Muscle of leg (tissue), 11 donors: Measurements from ENCODE around the gene AIP. TPM values are rescaled to one million over a fixed set of nuclear protein-coding genes. Genes with fewer than 3 reads are reported as not detected.
A peak's percentile ranks its signal among the peaks of the same experiment; 100 is the strongest.
"Not testable (repeated sequence)": the region's sequence is repeated elsewhere in the genome, so short reads cannot be mapped to it uniquely, and the experiment has no call there.

ENCODE experiments used
- DNase-seq: peaks from one replicate; pipeline ENCODE4 v3.0.0; 2013
- H3K27ac ChIP-seq: one replicate; pipeline ENCODE4 v1.5.1; 2013; ENCODE audit warnings: mild to moderate bottlenecking, low read length, control low read depth
- H3K27me3 ChIP-seq: one replicate; pipeline ENCODE4 v1.6.1; 2013; ENCODE audit warnings: low read length; ENCODE audit not compliant: control insufficient read depth, insufficient read depth
- H3K36me3 ChIP-seq: one replicate; pipeline ENCODE4 v1.6.1; 2013; ENCODE audit warnings: low read length; ENCODE audit not compliant: control insufficient read depth, insufficient read depth
- H3K4me1 ChIP-seq: one replicate; pipeline ENCODE4 v1.6.1; 2013; ENCODE audit warnings: low read length; ENCODE audit not compliant: control insufficient read depth, insufficient read depth
- H3K4me3 ChIP-seq: one replicate; pipeline ENCODE4 v1.5.1; 2013; ENCODE audit warnings: low read length, control low read depth
- H3K9me3 ChIP-seq: replicated peaks from 2 replicates; pipeline ENCODE4 v1.6.1; 2013; ENCODE audit warnings: low read depth, low read length; ENCODE audit not compliant: control insufficient read depth
- WGBS: methylation state at CpG from one replicate; pipeline ENCODE4 v1.1.5; 2013; ENCODE audit warnings: missing lambda C conversion rate; ENCODE audit not compliant: insufficient coverage; 5-methylcytosine and 5-hydroxymethylcytosine counted together
- polyA plus RNA-seq, 8 donors: library from polyadenylated mRNA; unstranded; fragments of 120-200 nt; gene quantifications; one replicate each; pipeline versions ENCODE4 v1.2.1 to v1.2.3, GENCODE V29; 2013; ENCODE audit warnings: inconsistent platforms in 1 of 8, low replicate concordance in 1 of 8; ENCODE audit not compliant: insufficient read length in 8 of 8, insufficient read depth in 1 of 8
- total RNA-seq: library from RNA; stranded (reverse); fragments of 120-200 nt; gene quantifications from one replicate; pipeline ENCODE4 v1.2.4, GENCODE V29; 2013

AIP gene
- total and polyA plus RNA-seq, 9 donors: 41.2 to 60.3 (median 52.8) TPM

DNA sequence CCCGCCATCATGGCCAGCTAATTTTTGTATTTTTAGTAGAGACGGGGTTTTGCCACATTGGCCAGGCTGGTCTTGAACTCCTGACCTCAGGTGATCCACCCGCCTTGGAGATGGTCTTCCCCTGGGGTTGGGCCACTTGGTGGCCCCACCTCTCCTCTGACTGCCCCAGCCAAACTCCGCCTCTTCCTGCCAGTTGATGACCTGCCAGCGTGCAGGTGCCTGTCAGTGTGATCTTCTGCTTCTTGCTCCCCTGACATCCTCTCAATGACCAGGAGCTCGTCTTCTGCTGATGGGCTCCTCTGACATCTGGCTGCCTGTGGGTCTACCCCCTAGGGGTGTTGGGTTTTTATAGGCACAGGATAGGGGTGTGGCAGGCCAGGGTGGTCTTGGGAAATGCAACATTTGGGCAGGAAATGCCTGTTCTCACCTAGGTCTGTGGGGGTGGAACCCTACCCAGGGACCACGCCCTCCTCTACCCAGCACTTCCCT is 3.1 kb downstream of the AIP start:
- WGBS: 83% methylated on average over 5 of the region's 7 CpGs

DNA sequence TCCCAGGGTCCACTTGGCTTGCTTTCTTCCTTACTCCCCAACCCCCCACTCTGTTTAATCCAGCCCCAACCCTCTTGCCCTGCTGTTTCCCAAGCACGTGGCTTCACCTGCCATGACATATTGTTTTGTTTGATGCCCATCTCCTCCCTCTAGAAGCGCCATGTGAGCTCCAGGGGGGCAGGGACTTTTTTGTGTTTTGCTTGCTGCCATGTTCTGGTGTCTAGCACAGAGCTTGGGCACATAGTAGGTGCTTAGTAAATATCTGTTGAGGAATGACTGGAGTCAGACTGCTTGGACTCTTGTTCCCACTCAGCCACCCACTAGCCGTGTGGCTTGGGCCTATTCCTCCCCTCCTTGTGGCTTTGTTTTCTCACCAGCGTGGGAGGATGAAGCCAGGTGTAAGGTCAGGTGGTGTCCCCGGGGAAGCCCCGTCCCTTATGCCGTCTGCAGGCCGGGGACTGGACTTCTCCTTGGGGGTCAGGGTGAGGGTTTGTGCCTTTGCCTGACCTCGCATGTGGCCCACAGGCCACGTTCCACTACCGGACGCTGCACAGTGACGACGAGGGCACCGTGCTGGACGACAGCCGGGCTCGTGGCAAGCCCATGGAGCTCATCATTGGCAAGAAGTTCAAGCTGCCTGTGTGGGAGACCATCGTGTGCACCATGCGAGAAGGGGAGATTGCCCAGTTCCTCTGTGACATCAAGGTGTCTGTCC is 3.8 kb downstream of the AIP start:
- H3K27me3 ChIP-seq: no peaks in the 10 kb centered on the region
- H3K9me3 ChIP-seq: peaks cover 2% of the 10 kb centered on the region
- peak; percentile 1 for DNase-seq
- peaks cover 53% of the 10 kb centered on the region for H3K36me3 ChIP-seq
- no peak overlapping the region for H3K27ac ChIP-seq
- no peak overlapping the region for H3K4me3 ChIP-seq
- H3K4me1 ChIP-seq: peaks cover 17% of the 10 kb centered on the region
- 86% methylated on average over 15 of the region's 20 CpGs for WGBS

More for the DNA sequence above, 3.1 kb downstream of the AIP start:
- Histone ChIP-seq H3K36me3 (peaks cover 46% of the 10 kb centered on the region), H3K4me1 (peaks cover 17% of the 10 kb centered on the region)
- H3K27ac ChIP-seq, H3K4me3 ChIP-seq, H3K27me3 ChIP-seq, H3K9me3 ChIP-seq: not testable (repeated sequence)
- DNase-seq: peak; percentile 23

DNA sequence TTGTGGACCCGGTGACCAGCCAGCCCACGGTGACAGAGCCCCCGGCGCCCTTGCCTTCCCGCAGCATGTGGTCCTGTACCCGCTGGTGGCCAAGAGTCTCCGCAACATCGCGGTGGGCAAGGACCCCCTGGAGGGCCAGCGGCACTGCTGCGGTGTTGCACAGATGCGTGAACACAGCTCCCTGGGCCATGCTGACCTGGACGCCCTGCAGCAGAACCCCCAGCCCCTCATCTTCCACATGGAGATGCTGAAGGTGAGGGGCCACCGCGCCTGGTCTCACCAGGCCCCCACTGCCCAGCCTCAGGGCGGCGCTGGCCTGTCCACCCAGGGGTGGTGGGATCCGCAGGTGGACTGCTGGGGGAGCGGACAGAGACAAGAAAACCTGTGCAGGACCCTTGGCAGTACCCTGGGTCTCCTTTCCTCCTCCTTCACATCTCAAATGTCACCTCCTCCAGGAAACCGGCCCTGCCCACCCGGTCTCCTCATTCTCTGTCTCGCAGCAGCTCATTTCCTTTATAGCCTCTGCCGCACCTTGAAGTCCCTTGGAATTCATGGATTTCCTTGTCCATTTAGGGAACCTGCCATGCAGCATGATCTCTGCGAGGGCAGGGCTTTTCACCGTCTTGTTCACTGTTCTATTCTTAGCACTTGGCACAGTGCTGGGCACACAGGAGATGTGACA is 6.5 kb downstream of the AIP start:
- DNase-seq: no peak
- Histone ChIP-seq H3K27ac (no peak overlapping the region), H3K27me3 (no peaks in the 10 kb centered on the region), H3K36me3 (peaks cover 69% of the 10 kb centered on the region), H3K9me3 (no peaks in the 10 kb centered on the region), H3K4me3 (no peak overlapping the region), H3K4me1 (peaks cover 2% of the 10 kb centered on the region)
- WGBS: 69% methylated on average over 18 of the region's 25 CpGs

DNA sequence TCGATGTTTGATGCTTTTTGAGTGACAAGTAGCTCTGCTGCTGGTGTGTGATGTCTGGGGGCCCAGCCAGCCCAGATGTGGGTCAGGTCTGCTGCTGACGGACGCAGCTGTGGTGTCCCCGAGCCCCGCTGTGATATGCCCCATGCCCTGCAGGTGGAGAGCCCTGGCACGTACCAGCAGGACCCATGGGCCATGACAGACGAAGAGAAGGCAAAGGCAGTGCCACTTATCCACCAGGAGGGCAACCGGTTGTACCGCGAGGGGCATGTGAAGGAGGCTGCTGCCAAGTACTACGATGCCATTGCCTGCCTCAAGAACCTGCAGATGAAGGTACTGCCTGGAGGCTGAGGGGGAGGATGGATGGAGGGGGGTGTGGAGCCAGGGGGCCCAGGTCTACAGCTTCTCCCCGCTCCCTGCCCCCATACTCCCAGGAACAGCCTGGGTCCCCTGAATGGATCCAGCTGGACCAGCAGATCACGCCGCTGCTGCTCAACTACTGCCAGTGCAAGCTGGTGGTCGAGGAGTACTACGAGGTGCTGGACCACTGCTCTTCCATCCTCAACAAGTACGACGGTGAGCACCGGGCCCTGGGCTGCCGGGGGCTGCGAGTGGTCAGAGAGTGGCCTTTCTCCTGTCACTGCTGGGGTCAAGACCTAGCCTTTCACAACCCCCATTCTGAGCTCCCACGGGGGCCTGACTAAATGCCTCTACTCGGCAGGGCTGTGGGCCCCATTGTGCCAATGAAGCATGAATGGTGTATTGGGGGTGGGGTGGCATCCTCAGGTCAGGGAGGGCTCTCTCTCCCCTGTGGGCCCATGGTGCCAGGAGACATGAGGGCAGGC is 7.3 kb downstream of the AIP start:
- no peaks in the 10 kb centered on the region for H3K4me1 ChIP-seq
- DNase-seq: no peak
- H3K27ac ChIP-seq: no peak overlapping the region
- H3K4me3 ChIP-seq: no peak overlapping the region
- peaks cover 68% of the 10 kb centered on the region for H3K36me3 ChIP-seq
- no peaks in the 10 kb centered on the region for H3K9me3 ChIP-seq
- H3K27me3 ChIP-seq: no peaks in the 10 kb centered on the region
- WGBS: 85% methylated on average over 14 of the region's 23 CpGs

DNA sequence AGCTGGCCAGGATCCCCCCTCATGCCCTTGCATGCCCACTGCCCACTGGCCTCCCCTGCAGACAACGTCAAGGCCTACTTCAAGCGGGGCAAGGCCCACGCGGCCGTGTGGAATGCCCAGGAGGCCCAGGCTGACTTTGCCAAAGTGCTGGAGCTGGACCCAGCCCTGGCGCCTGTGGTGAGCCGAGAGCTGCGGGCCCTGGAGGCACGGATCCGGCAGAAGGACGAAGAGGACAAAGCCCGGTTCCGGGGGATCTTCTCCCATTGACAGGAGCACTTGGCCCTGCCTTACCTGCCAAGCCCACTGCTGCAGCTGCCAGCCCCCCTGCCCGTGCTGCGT is 7.9 kb downstream of the AIP start:
- no peaks in the 10 kb centered on the region for H3K9me3 ChIP-seq
- H3K36me3 ChIP-seq: peaks cover 74% of the 10 kb centered on the region
- H3K27me3 ChIP-seq: no peaks in the 10 kb centered on the region
- no peak for DNase-seq
- WGBS: 79% methylated on average over 13 of the region's 15 CpGs
- no peak overlapping the region for H3K27ac ChIP-seq
- H3K4me3 ChIP-seq: no peak overlapping the region
- H3K4me1 ChIP-seq: no peaks in the 10 kb centered on the region

DNA sequence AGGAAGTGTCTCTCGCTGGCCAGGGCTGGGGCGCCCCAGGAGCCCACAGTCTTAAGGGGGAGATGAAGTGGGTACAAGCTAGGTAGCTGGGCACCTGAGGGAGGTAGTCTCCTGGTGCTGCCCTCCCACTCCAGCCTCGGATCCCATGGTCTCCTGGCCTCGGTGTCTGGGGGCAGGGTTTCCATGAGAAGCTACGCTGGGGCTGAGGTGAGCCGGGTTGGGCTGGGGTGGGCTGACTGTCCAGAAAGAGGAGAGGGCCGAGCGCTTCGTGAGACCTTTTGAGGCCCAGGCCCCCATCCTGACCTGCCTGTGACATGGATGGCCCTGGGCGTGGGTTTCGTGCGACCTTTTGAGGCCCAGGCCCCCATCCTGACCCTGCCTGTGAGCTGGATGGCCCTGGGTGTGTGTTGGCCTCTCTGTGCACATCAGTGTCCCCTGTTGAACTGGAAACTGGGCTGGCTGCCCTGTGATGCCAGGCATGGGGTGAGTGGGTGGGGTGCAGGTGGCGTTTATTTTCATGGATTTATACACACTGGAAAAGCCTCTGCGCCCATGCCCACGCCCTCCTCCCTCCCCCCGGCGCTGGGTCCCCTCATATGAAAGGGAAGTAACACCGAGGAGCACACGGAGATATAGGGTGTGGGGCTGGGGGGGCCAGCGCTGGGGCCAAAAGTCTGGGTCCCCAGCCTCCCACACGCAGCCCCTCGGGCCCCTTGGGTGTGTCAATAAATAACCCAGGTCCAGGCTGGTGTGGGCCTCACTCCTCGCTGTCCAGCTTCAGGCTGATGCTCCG is 8.6 kb downstream of the AIP start:
- Histone ChIP-seq H3K4me3 (no peak overlapping the region), H3K36me3 (peaks cover 71% of the 10 kb centered on the region), H3K27me3 (no peaks in the 10 kb centered on the region), H3K9me3 (no peaks in the 10 kb centered on the region), H3K4me1 (no peaks in the 10 kb centered on the region), H3K27ac (no peak overlapping the region)
- no peak for DNase-seq
- WGBS: 62% methylated on average over 18 of the region's 24 CpGs

DNA sequence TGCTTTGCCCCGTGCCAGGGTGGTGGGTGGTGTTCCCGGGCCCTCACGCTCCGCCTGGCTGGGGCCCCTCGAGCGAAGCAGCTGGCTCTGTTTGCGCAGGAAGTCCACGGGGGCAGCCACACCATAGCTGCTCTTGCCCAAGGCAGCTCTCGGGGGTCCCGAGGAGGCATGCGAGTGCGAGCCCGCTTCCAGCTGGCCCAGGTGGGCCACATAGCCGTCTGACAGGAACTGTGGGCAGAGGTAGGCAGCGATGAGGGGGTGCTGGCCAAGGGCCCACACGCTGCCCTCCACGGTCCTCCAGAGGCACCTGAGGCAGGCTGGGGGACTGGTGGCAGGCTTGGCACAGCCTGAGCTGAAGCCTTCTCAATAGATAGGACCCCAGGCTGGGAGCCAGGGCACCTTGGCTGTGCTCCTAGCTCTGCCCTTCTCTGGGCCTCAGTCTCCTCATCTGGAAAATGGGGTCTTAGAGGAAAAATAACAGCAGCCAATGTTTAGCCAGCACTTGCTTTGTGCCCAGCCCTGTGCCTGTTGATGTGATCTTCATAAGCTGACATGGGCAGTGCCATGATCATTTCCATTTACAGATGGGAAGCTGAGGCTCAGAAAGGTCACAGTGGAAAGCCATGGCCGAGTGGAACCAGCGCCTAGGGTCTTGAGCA is 9.4 kb downstream of the AIP start:
- Histone ChIP-seq H3K4me3 (no peak overlapping the region), H3K27me3 (no peaks in the 10 kb centered on the region), H3K27ac (no peak overlapping the region), H3K36me3 (peaks cover 70% of the 10 kb centered on the region), H3K4me1 (no peaks in the 10 kb centered on the region), H3K9me3 (no peaks in the 10 kb centered on the region)
- WGBS: 79% methylated on average over 19 of the region's 19 CpGs
- DNase-seq: no peak

DNA sequence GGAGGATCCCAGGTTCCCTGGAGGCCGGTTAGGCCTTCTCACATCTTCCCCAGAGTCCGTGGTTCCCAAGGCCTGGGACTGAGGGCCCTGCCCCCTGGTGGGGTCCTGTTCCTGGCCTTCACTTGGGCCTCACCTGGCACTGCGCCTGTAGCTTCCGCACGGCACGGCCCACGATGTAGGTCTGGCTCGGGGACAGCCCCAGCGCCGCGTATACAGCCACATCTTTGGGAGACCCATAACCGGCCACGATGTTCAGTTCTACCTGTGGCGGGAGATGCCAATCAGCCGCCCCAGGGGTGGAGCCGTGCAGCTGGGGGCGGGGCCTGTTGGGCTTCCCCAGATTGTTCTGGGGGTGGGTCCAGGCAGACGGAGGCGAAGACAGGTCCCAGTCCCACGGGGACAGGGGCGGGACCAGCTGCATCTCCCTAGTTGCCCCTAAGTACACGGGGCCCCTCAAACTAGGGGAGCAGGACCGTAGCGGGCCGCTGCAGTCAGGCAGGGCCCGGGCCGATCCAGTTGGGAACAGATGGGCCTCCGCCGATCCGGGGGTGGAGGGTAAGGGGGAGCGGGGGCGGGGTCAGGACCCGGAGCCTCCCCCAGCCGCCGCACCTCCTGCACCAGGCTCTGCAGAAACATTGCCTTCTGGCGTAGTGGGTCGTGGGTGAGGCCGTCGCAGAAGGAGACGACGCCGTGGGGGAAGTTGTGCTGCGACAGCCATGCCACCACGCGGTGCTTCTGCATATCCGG is 10.1 kb downstream of the AIP start:
- H3K4me1 ChIP-seq: no peaks in the 10 kb centered on the region
- H3K4me3 ChIP-seq: no peak overlapping the region
- no peaks in the 10 kb centered on the region for H3K27me3 ChIP-seq
- H3K36me3 ChIP-seq: peaks cover 70% of the 10 kb centered on the region
- H3K9me3 ChIP-seq: no peaks in the 10 kb centered on the region
- no peak for DNase-seq
- WGBS: 72% methylated on average over 31 of the region's 46 CpGs
- H3K27ac ChIP-seq: no peak overlapping the region
